ENCODE results near the gene MMP19.
"Not testable (repeated sequence)": the region's sequence is repeated elsewhere in the genome, so short reads cannot be mapped to it uniquely, and the experiment has no call there.

The MMP19 gene

GRCh38 chr12:55840581-55841351, 2.0 kb downstream of the MMP19 start:
- no peak for DNase-seq

GRCh38 chr12:55839345-55840140, 3.2 kb downstream of the MMP19 start:
- no peak for DNase-seq

- DNase-seq = no peak
These were observed 4.4 kb downstream of the MMP19 start for GRCh38 chr12:55838361-55838760.

- DNase-seq = not testable (repeated sequence)
These were observed 8.3 kb downstream of the MMP19 start for GRCh38 chr12:55834400-55834799.

- DNase-seq = no peak
These were observed 9.7 kb downstream of the MMP19 start for GRCh38 chr12:55833056-55833455.

- no peak for DNase-seq
These were observed 11.3 kb downstream of the MMP19 start for GRCh38 chr12:55831447-55831815.

- DNase-seq = peak; percentile 3 to 52 (median 42)
These were observed 11.9 kb downstream of the MMP19 start for GRCh38 chr12:55830601-55831446.

GRCh38 chr12:55829967-55830600, 12.7 kb downstream of the MMP19 start:
- peak in 3 of 6 experiments; percentile 47 to 52 (median 51) for DNase-seq

- DNase-seq = no peak
These were observed 14.4 kb downstream of the MMP19 start for GRCh38 chr12:55828357-55828756.

- no peak for DNase-seq
These were observed 14.9 kb downstream of the MMP19 start for GRCh38 chr12:55827806-55828205.

GRCh38 chr12:55824726-55825125, 18.0 kb downstream of the MMP19 start:
- DNase-seq = no peak

- no peak for DNase-seq
These were observed 19.3 kb downstream of the MMP19 start for GRCh38 chr12:55823419-55823818.

GRCh38 chr12:55822228-55822627, 20.5 kb downstream of the MMP19 start:
- DNase-seq = no peak

- no peak for DNase-seq
These were observed 22.1 kb downstream of the MMP19 start for GRCh38 chr12:55820679-55821078.

GRCh38 chr12:55818886-55819285, 23.9 kb downstream of the MMP19 start:
- no peak for DNase-seq

GRCh38 chr12:55818140-55818728, 24.5 kb downstream of the MMP19 start:
- DNase-seq = peak in 1 of 6 experiments; percentile 90

- peak; percentile 94 to 99 (median 98) for DNase-seq
These were observed 25.2 kb downstream of the MMP19 start, which contains the start of the genes ORMDL2 and SARNP for GRCh38 chr12:55817345-55818139. ORMDL2 (plus strand) TSS chr12:55818041; CDS start chr12:55819000, 959 bp downstream. SARNP (minus strand) TSS chr12:55817724; CDS start chr12:55817701, 23 bp downstream.

- no peak for DNase-seq
These were observed 25.8 kb downstream of the MMP19 start for GRCh38 chr12:55816881-55817344.

GRCh38 chr12:55815473-55815872, 27.3 kb downstream of the MMP19 start:
- DNase-seq = no peak

GRCh38 chr12:55814257-55814656, 28.5 kb downstream of the MMP19 start:
- no peak for DNase-seq

- no peak for DNase-seq
These were observed 30.6 kb downstream of the MMP19 start for GRCh38 chr12:55812088-55812487.
